Activated CD4-positive, alpha-beta T cell treated with anti-CD3 and anti-CD28 coated beads, Interleukin-2, amount 50 U/mL, for 16 hours (primary cell): Measurements from ENCODE around the gene FZD7.

Source experiments
- DNase-seq: peaks from one replicate; pipeline ENCODE4 v3.0.0-alpha.2; 2020

The FZD7 gene

DNA sequence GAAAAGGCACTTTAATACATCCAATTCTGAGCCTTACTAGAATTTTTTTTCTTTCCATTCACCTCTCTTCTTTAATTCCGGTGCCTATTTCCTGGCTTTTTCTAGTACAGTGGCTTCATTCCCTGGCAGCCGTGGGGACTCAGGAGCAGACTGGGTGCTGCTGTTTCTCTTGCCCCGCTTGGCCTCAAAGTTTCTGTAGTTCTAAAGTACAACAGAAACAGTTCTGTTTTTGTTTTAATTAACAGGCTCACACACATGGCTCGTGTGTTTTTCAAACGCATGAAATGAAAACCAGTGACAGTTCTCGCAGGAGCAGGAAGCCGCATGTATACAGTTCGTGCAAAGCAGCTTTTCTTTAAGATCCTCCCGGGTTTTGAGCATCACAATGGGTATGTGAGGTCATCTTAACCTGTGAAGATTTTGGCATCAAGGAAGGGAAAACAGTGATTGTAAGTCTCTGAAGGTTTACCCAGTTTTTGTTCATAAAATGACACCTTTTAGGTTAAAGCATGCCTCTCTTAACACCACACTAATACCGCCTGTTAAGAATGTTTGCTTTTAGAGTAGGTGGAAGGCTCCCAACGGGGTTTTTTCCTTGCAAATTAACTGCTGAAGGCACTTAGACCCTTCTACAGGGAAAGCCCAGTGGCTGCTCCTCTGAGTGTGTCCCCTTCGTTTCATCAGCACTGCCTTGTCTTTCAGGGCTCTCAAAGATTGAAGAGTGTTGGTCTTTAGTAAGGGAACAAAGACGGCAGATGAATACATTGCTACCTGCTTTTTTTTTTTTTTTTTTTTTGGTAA is 5.8 kb downstream of the FZD7 start:
- no peak for DNase-seq

DNA sequence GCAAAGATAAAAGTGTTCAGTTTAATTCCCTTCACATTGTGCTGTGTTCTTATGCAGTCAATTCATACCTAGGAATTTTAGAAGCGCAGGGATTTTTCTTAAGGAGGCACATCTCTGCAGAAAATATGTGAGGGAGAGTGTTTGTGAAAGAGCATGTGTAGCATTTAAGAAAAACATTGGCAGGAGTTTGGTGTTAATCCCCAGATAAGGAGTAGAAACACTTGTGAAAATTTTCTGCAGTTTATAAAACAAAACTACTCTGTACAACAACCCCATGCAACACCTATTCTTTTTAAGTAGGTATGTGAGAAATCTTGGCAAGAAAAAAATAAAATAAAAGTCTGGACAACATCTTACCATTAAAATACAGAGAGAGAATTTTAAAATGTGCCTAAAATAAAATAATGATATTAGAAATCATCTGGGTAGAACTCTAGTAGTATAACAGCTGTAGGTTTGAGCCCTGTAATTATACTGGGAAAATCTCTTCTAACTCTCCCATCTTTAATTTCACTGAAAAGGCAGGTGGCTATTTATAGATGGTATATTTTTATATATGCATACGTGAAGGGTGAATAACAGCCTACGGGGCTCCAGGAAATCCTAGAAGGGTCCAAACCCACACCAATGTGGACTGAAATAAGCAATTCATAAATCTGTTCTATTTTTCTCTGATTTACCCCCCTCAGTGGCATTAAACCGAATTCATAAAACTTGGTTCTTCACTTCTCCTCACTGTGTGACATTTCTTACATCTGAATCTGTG is 6.6 kb downstream of the FZD7 start:
- DNase-seq = no peak

DNA sequence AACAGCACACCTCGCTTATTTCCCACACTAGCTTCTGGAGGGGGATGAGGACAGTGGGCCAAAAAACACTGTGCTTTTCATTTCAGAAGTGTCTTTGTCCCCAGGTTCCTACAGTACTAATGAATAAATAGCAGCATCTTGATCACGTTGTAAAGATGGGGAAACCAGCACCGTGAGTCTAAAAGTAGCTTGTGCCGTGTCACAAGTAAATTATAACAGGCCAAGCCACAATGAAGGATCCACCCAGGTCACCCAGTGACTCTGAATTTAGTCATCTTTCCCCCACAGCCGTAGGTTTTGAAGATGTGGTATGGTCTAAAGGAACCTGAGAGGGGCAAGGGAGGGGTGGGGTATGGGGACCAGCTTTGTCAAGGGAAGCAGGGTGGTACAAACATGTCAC is 8.8 kb downstream of the FZD7 start:
- no peak for DNase-seq

DNA sequence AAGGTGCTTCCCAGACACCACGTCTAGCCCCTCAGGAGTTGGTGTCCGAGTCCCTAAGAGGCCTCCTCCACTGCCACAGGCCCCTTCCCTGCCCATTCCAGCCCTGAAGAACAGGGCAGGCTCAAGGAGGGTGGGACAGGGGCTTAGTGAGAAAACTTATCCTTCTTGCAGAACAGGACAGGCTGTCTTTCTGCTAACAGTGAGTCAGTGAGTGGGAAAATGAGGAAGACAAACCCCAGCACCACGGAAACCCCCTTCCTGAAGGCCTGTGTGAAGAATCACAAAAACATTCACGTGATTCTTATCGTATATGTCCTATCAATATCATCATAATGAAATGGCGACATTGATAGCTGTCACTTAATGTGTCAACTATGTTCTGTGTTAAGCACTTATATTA is 9.8 kb downstream of the FZD7 start:
- DNase-seq = no peak

DNA sequence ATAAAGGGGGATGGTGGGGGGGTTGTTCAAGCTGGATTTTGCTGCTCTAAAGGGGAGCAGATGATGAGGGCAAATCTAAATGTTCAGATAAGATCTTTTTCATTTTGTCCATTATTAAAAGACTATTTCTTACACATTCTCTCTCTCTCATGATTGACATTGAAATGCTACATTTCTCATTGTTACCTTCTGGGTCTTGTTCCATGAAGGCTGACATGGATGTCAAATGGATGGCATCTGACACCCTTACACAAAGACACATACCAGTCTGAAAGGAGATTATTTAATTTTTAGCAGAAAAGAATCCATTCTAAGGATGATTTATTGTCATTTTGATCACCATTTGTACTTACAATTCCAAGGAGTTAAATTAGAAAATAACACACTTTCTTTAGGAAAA is 11.1 kb downstream of the FZD7 start:
- no peak for DNase-seq

DNA sequence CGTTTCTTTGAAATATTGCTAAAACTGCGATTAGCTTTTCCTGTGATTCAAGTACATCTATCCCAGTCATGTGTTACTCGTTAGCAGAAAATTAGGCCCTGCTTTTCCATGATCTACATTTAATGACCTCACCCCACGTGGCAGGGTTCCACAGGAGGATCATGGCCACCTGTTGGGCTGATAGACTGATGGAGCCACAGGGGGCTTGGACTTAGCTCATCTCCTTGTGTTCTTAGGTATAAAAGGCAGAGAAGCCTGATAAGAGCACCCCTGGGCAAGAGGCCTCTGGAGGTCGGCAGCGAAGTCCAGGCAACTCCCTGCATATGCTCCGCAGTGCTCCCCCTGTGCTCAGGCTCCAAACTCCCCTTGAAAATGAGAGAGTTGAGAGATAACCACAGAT is 12.9 kb downstream of the FZD7 start:
- DNase-seq = no peak

DNA sequence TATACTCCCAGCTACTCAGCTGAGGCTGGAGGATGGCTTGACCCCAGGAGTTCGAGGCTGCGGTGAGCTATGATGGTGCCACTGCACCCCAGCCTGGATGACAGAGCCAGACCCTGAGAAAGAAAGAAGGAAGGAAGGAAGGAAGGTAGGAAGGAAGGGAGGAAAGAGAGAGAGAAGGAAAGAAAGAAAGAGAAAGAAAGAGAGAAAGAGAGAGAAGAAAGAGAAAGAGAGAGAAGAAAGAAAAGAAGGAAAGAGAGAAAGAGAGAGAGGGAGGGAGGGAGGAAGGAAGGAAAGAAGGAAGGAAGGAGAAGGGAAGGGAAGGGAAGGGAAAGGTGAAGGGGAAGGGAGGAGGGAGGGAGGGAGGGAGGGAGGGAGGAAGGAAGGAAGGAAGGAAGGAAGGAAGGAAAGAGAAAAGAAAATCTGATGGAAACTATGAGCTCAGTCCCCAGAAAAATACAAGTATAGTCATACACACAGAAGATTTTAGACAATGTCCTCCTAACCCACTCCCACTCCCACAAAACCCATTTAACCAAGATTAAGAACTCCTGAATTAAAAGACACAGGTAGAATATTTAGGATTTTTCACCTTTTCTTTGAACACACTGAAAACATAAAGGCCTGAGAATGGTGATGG is 15.6 kb downstream of the FZD7 start:
- no peak for DNase-seq

DNA sequence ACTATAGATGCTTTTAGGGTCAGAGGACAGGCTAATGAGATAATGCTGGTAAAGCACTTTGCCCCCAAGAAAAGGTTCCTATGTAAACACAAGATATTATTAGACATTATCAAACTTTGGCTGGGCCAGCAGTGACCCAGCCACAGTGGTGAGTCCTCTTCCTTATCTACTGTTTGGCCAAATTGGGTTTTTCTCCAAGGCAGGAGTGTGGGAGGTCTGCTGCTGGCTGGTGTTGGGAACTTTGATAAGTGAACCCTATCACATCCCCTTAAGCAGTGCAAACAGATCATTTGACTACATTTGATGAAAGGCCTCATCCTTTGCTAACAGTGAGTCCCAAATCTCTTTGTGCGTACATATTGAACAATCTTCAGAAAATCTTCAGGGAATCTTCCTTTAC is 16.2 kb downstream of the FZD7 start:
- no peak for DNase-seq

DNA sequence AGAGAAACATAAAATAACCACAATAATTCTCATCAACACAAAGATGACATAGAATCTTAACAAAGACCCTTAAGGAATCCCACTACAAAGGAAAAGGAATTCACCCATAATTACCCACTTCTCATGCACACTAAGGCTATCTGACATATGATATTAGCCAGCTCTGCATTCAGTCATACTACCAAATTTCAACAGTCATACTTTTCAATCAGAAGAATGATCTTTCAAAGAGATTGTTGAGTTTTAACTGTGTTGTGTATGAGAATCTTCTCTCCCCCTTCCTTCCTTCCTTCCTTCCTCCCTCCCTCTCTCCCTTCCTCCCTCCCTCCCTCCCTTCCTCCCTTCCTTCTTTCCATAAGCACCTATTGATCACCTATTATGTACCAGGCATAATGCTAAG is 17.0 kb downstream of the FZD7 start:
- DNase-seq = no peak

DNA sequence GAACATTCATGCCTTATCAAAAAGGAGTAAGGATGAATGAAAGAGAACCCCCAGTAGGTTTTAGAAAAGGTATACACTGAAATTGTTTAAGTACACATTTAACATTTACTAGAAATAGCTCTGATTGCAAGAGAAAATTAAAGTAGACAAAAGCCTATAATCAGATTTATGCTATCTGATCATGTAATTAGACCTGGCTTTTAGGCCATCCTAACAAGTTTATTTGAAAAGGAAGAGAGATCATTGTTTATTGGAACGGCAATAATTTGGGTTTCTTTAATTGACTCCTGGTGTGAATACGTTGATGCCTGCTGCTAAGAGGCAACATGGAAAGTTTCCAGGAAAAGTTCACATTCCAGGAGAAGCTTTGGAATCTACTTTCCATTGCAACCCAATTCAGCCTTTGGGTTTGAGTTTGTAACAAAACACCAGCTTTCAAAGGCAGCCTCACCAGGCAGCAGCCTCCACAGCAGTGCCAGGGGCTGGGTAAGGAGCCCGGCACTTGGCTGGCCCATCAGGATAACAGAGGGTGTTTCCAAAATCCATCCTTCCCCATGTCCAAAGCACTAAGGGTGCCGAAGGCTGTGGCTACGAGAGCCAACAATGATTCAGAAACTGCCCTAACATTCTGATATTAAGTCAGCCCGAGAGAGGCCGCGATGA is 18.0 kb downstream of the FZD7 start:
- DNase-seq = no peak

DNA sequence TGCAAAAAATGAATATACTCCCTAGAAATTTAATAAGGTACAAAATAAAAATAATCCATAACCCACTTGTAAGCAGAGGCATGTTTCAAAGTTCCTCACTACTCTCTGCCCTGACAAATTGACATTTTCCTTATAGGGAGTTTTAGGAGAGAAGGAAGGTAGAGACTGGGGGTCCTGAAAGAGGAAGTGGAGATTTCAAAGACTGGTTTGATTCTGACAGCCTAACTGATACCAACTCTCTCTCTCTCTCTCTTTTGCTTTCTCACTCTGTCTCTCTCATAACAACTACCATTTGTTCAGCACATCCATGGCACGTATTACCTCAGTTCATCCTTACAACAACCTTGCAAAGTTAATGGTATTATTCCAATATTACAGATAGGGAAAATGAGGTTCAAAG is 18.6 kb downstream of the FZD7 start:
- no peak for DNase-seq

DNA sequence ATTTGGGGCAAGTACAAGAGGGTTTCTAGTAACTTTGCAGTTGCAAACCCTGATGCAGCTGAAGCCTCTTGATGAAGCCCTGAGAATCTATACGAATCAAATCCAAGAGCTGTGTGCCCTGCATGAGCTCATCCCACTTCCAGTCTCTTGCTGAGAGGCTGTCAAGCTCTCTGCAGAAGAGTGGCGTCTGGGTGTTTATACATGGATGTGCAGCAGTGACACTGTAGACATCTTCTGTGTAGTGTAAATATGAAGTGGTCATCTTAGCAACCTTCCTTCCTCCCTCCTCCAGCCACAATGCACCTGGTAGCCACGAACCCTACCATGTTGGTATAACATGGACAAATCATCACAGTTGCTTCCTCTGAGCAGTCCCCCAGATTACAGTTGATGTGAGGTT is 21.0 kb downstream of the FZD7 start:
- DNase-seq = no peak

DNA sequence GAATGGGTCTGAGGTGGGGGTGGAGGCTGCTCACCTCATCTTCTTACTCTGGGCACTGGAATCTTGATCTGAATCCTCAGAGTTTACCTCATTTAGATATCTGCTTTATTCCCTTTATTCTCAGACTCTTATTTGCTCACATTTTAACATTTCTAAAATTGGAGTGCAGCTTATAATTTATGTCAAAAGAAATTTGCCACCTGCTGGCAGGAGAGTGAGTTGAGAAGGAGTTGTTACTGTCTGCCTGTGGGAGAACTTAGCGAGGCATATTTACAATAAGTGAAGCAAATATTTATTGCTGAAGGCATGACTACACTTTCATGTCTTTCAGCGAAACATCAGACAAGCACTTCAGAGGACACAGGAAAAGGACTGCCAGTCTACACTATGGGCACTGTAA is 23.0 kb downstream of the FZD7 start:
- no peak for DNase-seq

DNA sequence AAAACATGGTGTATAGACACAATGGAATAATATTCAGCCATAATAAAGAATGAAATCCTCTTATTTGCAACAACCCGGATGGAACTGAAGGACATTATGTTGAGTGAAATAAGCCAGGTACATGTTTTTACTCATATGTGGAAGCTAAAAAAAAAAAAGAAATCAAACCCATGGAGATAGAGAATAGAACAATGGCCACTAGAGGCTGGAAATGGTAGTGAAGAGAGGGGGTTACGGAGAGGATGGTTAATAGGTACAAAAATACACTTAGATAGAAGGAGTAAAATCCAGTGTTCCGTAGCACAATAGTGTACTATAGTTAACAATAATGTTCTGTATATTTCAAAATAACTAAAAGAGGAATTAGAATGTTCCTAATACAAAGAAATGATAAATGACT is 26.6 kb downstream of the FZD7 start:
- DNase-seq = no peak

DNA sequence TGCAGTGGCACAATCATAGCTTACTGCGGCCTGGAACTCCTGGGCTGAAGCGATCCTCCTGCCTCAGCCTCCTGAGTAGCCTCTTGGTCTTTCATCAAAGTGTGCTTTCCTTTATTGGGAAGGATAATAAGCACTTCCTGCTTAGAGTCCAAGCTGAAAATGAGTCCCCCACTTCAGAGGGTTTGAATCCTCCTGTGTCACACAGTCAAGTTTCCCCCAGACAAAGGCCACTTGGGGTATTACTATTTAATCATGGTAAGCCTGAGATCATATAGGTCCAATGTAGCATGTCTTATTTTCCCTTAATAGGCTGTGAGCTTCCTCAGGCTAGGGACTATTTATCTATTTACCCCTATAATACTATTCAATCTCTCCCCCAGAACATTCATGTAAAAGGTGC is 28.0 kb downstream of the FZD7 start:
- no peak for DNase-seq

DNA sequence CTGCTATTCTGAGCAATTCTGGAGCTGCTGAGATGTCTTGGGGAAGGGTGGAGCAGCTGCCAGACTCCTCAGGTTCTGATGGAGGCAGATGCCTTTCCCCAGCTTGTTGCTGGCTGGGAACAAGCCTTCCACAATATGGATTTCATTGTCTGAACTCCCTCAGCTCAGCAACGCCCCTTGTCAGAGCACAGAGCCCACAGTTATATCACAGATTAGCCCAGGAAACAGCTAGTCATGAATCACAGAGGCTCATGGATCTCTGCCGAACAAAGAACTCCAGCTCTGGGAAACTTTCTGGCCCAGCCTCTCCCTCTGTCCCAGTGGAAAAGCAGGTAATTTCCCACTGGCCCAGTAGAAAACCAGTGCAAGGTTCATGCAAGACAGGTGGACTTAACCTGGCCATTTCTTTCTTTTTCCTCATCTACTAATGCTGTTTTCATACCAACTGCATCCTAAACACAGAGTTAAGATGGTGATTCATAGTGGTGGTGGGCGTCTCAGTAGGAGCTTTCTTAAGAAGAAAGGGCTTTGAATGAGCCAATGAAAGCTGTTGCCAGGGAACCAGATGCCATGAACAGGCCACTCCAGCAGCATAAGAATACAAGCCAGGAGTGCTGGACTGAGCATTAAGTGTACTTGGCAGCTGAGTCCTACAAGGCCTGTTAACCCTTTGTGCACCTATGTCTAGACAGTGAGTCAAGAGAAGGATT is 30.7 kb downstream of the FZD7 start:
- DNase-seq = no peak

DNA sequence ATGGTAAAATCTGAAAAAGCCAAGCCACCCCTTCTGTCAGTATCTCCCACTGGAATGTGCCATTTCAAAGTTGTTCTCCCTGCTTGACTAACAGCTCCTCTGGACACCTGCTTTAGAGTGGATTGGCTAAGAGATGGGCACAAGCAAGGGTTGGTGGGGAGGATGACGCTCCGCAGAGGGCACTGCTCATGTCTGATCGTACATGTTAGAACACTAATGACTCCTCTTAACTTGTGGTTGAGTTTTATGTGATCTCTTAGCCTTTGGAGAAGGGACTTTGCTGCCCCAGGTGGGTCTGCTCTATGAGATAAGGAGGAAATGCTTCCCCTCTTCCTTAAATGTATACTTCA is 31.2 kb downstream of the FZD7 start:
- DNase-seq = no peak

DNA sequence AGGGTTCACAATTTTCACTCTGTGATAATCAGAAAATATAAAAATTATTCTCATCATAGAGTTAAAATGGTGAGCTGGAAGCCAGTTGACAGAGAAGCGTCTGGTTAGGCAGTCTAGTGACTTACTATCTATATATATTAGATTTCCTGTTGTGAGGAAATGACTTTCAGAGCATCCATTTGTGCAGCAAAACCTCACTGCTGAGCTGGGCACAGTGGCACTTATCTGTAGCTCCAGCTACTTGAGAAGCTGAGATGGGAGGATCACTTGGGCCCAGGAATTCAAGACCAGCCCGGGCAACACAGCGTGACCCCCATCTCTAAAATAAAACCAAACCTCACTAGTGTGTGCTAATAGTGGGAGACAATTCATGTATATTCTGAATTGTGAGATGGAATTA is 32.2 kb downstream of the FZD7 start:
- no peak for DNase-seq

DNA sequence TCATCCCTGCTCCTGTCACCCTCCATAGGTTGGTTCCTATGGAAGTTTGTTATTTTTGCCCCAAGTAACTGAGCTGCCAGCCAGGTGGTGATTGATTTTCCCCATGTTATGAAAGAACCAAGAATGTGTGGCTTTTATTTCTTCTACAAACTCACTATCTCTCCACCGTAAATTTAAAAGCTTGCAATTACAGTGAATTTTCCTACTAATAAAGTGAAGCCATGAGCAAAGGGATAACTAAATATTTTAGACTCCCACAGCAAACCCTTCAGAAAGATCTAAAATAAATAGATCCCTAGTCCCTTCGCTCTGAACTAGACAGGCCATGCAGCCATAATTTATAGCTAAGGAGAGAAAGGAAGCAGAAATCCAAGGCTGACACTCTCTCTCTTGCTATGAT is 33.2 kb downstream of the FZD7 start:
- DNase-seq = no peak

DNA sequence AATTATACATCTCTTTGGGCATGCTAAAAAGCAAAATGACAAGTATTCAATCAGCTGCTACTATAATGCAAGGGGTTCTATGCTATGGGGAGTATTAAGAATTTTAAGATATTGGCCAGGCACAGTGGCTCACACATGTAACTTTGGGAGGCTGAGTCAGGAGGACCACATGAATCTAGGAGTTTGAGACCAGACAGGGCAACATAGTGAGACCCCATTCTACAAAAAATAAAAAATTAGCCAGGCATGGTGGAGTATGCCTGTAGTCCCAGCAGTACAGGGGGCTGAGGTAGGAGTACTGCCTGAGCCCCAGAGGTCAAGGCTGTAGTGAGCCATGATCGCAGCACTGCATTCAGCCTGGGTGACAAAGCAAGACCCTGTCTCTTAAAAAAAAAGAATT is 33.9 kb downstream of the FZD7 start:
- DNase-seq = no peak

DNA sequence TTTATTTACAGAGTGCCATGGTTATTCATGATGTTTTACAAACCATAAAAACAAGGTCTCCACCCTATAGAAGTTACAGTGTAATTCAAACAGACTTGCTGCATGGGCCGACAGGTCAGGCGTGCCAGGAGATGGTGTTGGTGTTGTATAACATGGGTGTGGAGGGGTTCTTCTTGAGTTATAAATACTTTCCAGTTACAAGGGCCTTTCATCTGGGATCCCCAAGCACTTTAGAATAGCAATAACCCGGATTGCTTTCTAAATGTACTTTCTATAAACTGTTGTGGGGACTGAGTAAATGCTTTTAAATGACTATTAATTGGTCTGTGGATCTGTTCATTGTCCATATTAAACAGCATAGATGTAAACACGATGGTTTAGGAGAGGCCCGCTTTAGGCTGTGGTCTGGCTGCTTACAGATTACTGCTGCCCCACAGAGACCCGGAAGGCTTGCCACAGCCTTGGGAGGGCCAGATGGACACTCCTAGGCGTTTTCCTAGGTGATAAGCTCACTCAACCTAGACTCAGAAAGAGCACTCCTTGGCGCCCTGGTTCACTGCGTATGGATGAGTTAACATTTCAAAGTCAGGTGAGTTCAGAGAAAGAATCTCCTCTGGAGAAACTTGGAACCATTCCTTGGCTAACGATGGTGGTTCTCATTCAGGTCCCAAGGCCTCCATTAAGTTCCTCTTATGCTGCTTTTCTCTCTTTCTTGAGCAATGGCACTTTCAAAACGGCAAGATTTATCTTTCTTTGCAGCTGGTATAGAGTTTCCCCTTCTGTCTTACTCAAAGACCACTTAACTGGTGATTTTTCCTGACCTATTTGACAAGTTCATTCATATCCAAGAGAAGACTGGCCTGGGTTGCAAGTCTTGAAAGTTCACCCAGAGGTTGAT is 35.8 kb downstream of the FZD7 start:
- DNase-seq = no peak

DNA sequence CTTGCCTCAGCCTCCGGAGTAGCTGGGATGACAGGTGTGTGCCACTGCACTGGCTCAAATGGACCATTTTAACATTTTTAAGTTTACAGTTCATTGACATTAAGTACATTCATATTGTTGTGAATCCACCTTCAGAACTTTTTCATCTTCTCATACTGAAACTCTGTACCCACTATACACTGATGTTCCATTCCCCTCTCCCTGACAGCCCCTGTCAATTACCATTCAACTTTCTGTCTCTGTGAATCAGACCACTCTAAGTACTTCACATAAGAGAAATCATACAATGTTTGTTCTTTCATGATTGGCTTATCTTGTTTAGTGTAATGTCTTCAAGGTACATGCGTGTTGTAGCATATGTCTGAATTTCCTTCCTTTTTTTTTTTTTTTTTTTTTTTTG is 37.5 kb downstream of the FZD7 start:
- DNase-seq = no peak
